Esophagus (tissue), 2 donors: ENCODE measurements around the gene CCDC124. TPM values are rescaled to one million over a fixed set of nuclear protein-coding genes. Genes with fewer than 3 reads are reported as not detected.

Experiments
- H3K27ac ChIP-seq, 2 donors: one replicate each; pipeline ENCODE4 v1.5.1; 2013; ENCODE audit warnings: low read depth in 2 of 2, mild to moderate bottlenecking in 2 of 2, inconsistent platforms in 1 of 2, low read length in 1 of 2, moderate library complexity in 1 of 2
- H3K27me3 ChIP-seq, 2 donors: one replicate each; pipeline ENCODE4 v1.6.1; 2013; ENCODE audit warnings: low read length in 2 of 2, control low read depth in 1 of 2, mild to moderate bottlenecking in 1 of 2; ENCODE audit not compliant: insufficient read depth in 2 of 2, control insufficient read depth in 1 of 2
- H3K36me3 ChIP-seq, 2 donors: one replicate each; pipeline ENCODE4 v1.6.1; 2013; ENCODE audit warnings: low read length in 1 of 2; ENCODE audit not compliant: control insufficient read depth in 2 of 2, insufficient read depth in 2 of 2
- H3K4me1 ChIP-seq, 2 donors: one replicate each; pipeline ENCODE4 v1.6.1; 2013; ENCODE audit warnings: low read length in 1 of 2; ENCODE audit not compliant: control insufficient read depth in 2 of 2, insufficient read depth in 2 of 2
- H3K4me3 ChIP-seq, 2 donors: one replicate each; pipeline ENCODE4 v1.5.1; 2013; ENCODE audit warnings: low read length in 2 of 2, mild to moderate bottlenecking in 2 of 2, low read depth in 1 of 2, moderate library complexity in 1 of 2
- H3K9me3 ChIP-seq, 2 donors: one replicate each; pipeline ENCODE4 v1.6.1; 2013; ENCODE audit warnings: mild to moderate bottlenecking in 2 of 2, low read depth in 1 of 2, low read length in 1 of 2, moderate library complexity in 1 of 2; ENCODE audit not compliant: control insufficient read depth in 2 of 2, insufficient read depth in 1 of 2
- WGBS, 2 donors: extraction: QIAGEN DNeasy Blood & Tissue Kit; methylation state at CpG; one replicate each; pipeline ENCODE4 v1.1.7; 2013; 5-methylcytosine and 5-hydroxymethylcytosine counted together
- polyA plus RNA-seq, 2 donors: library from polyadenylated mRNA; stranded (reverse); fragments of 200-250 nt; gene quantifications; one replicate each; pipeline ENCODE4 v1.2.3, GENCODE V29; 2013
- donor health status: healthy with polysubstance abuse.
- donor health status: Bipolar disorder and iron deficiency.

The CCDC124 gene
- polyA plus RNA-seq, 2 donors: 101 to 111 TPM

DNA sequence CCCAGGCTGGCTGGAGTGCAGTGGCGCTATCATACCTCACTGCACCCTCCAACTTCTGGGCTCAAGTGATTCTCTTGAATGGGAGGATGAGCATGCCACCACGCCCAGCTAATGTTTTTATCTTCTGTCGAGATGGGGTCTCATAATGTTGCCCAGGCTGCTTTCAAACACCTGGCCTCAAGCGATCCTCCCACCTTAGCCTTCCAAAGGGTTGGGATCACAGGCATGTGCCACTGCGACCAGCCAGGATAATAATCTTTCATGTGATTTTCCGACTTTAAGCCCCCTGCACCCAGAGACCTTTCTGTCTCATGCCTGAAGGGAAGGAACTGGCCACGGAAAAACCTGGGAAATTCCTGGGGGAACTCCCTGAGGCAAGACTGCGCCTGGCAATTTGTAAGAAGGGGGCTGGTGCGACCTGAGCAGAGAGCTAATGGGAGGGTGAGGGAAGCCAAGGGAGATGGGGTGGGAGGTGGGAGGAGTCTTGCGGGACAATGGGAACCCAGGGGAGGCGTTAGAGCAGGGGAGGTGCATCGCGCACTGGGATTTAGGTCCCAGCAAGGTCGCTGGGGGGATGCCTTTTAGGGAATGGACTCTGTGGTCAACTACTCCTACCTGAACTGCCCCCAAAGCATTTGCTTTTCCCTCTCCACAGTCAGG lies 1.2 kb upstream of the CCDC124 start:
- Histone ChIP-seq H3K9me3 (no peaks in the 10 kb centered on the region), H3K36me3 (peaks cover 0 to 4% of the 10 kb centered on the region in 2 donors), H3K27ac (no peak overlapping the region), H3K4me3 (no peak overlapping the region), H3K4me1 (peaks cover 0 to 4% of the 10 kb centered on the region in 2 donors), H3K27me3 (no peaks in the 10 kb centered on the region)
- WGBS, 2 donors: 23 to 30% methylated on average over 14 of the region's 14 CpGs

DNA sequence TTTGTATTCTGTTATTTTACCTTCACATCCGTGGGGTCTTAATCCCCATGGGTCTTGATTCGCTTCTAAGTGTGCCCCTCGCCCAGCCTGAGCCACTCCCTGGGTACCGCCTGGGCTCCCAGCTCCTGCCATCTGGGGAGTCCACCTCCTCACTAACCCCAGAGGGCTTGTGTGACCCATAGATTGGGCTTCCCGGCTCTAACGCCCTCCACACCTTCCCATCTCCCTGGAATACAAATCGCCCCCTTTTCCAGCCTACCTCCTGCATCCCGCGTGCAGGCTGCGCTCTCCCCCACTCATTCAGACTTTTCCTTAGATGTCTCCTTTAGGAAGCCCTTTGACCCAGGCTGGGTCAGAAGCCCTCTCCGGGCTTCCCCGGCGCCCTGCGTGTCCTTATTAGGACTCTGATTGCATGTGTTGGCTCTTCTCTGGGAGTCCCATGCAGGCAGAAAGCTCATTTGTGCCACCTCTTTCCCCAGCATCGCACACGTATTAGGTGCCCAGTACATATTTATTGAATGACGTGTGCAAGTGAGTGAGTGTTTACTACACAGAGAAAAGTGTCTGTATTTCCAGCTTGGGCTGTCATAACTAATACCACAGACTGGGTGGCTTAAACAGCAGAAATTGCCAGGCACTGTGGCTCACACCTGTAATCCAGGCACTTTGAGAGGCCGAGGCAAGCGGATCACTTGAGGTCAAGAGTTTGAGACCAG lies 757 bp downstream of the CCDC124 start:
- Histone ChIP-seq H3K36me3 (peaks cover 0 to 4% of the 10 kb centered on the region in 2 donors), H3K9me3 (no peaks in the 10 kb centered on the region), H3K4me1 (peaks cover 0 to 4% of the 10 kb centered on the region in 2 donors), H3K4me3 (peak overlapping the region; percentile 73 to 80), H3K27me3 (no peaks in the 10 kb centered on the region), H3K27ac (peak overlapping the region; percentile 62 to 85)
- WGBS, 2 donors: 17 to 18% methylated on average over 19 of the region's 19 CpGs

DNA sequence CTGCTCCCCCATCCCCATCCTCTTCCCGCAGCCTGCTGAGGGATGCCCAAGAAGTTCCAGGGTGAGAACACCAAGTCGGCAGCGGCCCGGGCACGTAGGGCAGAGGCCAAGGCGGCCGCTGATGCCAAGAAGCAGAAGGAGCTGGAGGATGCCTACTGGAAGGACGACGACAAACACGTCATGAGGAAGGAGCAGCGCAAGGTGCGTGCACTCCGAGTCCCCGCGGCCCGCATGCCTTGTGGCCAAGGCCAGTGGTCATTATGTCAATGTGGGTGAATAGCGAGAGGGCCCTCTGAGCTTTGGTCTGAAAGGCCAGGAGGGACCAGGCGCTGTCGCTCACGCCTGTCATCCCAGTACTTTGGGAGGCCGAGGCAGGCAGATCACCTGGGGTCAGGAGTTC lies 3.6 kb downstream of the CCDC124 start:
- Histone ChIP-seq H3K27ac (no peak overlapping the region), H3K36me3 (peaks cover 0 to 9% of the 10 kb centered on the region in 2 donors), H3K27me3 (no peaks in the 10 kb centered on the region), H3K4me3 (no peak overlapping the region), H3K4me1 (peaks cover 0 to 4% of the 10 kb centered on the region in 2 donors), H3K9me3 (no peaks in the 10 kb centered on the region)
- WGBS, 2 donors: 91 to 92% methylated on average over 21 of the region's 21 CpGs

DNA sequence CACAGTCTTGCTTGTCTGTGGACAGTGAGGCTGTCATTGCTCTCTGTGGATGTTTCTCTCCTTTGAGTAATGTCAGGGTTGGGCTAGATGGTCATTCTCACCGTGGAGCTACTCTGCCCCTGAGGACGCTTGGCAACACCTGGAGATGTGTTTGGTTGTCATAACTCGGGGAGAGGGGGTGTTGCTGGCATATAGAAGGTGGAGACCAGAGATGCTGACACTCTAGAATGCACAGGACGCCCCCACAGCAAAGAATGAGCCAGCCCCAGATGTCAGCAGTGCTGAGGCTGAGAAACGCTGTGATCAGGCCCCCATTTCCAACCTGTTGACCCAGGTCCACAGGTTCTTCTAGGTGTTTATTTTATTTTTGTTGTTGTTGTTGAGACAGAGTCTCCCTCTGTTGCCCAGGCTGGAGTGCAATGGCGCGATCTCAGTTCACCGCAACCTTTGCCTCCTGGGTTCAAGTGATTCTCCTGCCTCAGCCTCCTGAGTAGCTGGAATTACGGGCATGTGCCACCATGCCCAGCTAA lies 4.6 kb downstream of the CCDC124 start:
- Histone ChIP-seq H3K4me3 (no peak overlapping the region), H3K36me3 (peaks cover 0 to 12% of the 10 kb centered on the region in 2 donors), H3K27ac (no peak overlapping the region), H3K27me3 (no peaks in the 10 kb centered on the region), H3K4me1 (peaks cover 0 to 4% of the 10 kb centered on the region in 2 donors), H3K9me3 (no peaks in the 10 kb centered on the region)
- WGBS, 2 donors: 89 to 91% methylated on average over 9 of the region's 9 CpGs

DNA sequence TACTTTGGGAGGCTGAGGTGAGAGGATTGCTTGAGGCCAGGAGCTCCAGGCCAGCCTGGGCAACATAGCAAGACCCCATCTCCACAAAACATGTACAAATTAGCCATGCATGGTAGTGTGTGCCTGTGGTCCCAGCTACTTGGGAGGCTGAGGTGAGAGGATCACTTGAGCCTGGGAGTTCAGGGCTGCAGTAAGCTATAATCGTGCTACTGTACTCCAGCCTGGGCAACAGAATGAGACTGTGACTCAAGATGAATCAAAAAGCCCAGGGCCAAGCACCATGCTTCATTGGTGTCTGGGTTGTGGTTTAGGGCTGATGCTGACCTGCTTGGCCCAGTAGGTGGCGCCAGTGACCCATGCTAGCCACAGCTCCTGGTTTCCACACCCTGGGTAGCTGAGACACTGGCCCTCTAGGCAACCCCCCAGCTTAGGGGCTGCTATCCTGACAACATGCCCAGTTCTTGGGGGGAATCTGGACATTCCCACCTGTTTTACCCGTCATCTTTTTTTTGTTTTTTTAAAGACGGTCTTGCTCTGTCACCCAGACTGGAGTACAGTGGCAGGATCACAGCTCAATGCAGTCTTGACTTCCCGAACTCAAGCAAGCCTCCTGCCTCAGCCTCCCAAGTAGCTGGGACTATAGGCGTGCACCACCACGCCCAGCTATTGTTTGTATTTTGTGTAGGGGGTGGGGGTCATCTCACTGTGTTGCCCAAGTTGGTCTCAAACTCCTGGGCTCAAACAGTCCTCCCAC lies 5.5 kb downstream of the CCDC124 start:
- Histone ChIP-seq H3K4me1 (peaks cover 0 to 8% of the 10 kb centered on the region in 2 donors), H3K27ac (peak overlapping the region in 1 of 2 donors; percentile 27), H3K9me3 (no peaks in the 10 kb centered on the region), H3K27me3 (no peaks in the 10 kb centered on the region), H3K4me3 (no peak overlapping the region), H3K36me3 (peaks cover 0 to 15% of the 10 kb centered on the region in 2 donors)
- WGBS, 2 donors: 48% methylated on average over 7 of the region's 7 CpGs

DNA sequence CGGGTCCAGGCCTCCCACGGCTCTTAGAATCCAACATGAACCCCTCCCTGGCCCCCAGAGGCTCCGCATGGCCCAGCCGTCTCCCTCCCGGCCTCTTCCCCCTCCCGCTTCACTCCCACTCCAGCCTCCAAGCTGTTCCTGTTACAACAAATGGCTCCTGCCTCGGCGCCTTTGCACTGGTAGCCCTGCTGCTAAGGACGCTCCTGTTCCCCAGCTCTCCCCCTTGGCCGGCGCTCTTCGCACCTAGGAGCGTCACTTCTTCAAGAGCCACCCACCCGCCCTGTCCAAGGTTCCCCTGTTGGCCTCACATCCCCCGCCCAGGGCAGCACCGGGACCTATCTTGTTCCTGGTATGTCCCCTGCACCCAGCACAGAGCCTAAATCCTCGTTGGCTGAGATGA lies 9.4 kb downstream of the CCDC124 start:
- Histone ChIP-seq H3K4me1 (peaks cover 4 to 17% of the 10 kb centered on the region in 2 donors), H3K36me3 (peaks cover 0 to 12% of the 10 kb centered on the region in 2 donors), H3K27me3 (no peaks in the 10 kb centered on the region), H3K4me3 (no peak overlapping the region), H3K9me3 (no peaks in the 10 kb centered on the region), H3K27ac (no peak overlapping the region)
- WGBS, 2 donors: 68 to 77% methylated on average over 17 of the region's 17 CpGs

DNA sequence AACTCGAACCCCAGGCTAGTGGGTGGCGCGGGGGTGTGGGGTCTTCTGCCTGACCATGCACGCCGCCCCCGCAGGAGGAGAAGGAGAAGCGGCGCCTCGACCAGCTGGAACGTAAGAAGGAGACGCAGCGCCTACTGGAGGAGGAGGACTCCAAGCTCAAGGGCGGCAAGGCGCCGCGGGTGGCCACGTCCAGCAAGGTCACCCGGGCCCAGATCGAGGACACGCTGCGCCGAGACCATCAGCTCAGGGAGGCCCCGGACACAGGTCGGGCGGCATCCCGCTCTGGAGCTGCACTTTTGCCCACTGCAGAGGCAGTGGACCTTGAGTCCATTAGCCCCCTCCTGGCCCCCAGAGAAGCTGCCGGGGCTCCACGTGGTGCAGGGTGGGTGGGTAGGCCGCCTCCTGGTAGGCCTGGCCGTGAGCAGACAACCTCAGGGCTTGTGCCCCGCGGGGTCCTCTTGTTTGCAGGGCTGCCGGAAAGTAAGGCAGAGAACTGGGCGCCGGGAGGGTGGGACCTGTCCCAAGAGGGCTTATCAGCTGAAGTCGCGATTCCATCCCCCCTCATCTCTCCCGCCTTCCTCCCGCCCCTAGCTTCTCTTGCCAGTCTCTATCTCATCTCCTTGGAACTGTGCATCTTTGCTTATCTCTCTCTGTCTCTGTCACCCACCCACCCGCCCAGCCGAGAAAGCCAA lies 9.9 kb downstream of the CCDC124 start:
- Histone ChIP-seq H3K9me3 (no peaks in the 10 kb centered on the region), H3K4me3 (no peak overlapping the region), H3K27ac (no peak overlapping the region), H3K27me3 (no peaks in the 10 kb centered on the region), H3K36me3 (peaks cover 0 to 12% of the 10 kb centered on the region in 2 donors), H3K4me1 (peaks cover 4 to 20% of the 10 kb centered on the region in 2 donors)
- WGBS, 2 donors: 71 to 77% methylated on average over 35 to 41 of the region's 41 CpGs

DNA sequence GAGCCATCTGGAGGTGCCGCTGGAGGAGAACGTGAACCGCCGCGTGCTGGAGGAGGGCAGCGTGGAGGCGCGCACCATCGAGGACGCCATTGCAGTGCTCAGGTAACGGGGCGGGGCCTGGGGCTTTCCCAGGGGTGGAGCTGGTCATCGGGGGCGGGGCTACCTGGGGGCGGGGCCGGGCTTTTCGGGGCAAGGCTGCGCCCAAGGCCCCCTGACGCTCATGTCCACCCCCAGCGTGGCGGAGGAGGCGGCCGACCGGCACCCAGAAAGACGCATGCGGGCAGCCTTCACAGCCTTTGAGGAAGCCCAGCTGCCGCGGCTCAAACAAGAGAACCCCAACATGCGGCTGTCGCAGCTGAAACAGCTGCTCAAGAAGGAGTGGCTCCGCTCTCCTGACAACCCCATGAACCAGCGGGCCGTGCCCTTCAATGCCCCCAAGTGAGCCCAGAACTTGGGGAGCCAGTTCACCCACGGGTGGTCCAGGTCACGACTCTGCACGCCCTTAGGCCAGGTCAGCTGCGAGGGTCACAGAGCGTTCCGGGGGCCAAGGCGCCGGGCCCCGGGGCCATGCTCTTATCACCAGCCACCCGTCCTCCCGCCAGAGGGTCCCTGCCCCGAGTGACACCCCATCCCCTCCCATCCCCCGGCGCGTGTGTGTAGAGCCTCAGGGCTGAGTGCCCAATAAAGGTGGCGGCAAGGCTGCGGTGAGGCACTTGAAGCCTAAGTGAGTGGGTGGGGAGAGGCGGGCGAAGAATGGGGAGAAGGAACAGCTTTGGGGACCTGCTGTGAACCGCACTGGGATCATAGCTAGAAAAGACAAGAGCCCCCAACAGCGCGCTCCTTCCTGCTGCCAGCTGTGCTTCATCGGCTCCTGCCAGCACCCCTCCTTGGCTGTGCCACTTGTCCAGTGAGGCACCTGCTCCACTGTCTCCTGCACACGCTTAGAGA lies 10.7 kb downstream of the CCDC124 start:
- H3K4me1 ChIP-seq: peaks cover 4 to 20% of the 10 kb centered on the region in 2 donors
- no peaks in the 10 kb centered on the region for H3K9me3 ChIP-seq
- 63 to 73% methylated on average over 47 to 57 of the region's 57 CpGs for WGBS, 2 donors
- peaks cover 0 to 12% of the 10 kb centered on the region in 2 donors for H3K36me3 ChIP-seq
- H3K4me3 ChIP-seq: no peak overlapping the region
- peak overlapping the region; percentile 47 to 63 for H3K27ac ChIP-seq
- H3K27me3 ChIP-seq: no peaks in the 10 kb centered on the region
